PC-9 (cell line): Measurements from ENCODE around the gene GBX1. TPM values are rescaled to one million over a fixed set of nuclear protein-coding genes. Genes with fewer than 3 reads are reported as not detected.

Source experiments
- BruUV-seq: library from RNA; stranded (reverse); fragments of 400-500 nt; replicated peaks from 2 replicates; lab custom pipeline; 2021; lab: Mats Ljungman, UMichigan
- CTCF ChIA-PET: fragments of 300-600 bp; sonication (Branson Sonifier 250); formaldehyde crosslinking; loops from one replicate; lab custom pipeline; 2022; ENCODE audit warnings: antibody characterized with exemption; lab: Charles Lee
- POLR2A ChIA-PET: fragments of 300-600 bp; sonication (Branson Sonifier 250); formaldehyde crosslinking; loops from one replicate; lab custom pipeline; 2022; ENCODE audit warnings: antibody characterized with exemption; ENCODE audit not compliant: unreplicated experiment; lab: Charles Lee
- DNase-seq, 2 experiments: peaks; one replicate each; pipeline versions ENCODE4 v3.0.0 to v3.0.0-alpha.2; 2015 to 2022; ENCODE audit warnings: mixed read lengths in 1 of 2
- H2AFZ ChIP-seq: fragments of 200-600 bp; sonication (generic); 2 replicates; pipeline ENCODE4 v1.8.1; 2017; ENCODE audit warnings: antibody characterized with exemption
- H3F3A ChIP-seq: fragments of 200-600 bp; sonication (generic); 2 replicates; pipeline ENCODE4 v1.8.1; 2017; ENCODE audit warnings: antibody characterized with exemption, mild to moderate bottlenecking, low read depth; ENCODE audit not compliant: insufficient read depth
- H3K27ac ChIP-seq: fragments of 200-600 bp; sonication (generic); 2 replicates; pipeline ENCODE4 v1.6.1; 2016; ENCODE audit warnings: mixed run types
- H3K27me3 ChIP-seq: fragments of 200-600 bp; sonication (generic); 2 replicates; pipeline ENCODE4 v1.6.1; 2016; ENCODE audit warnings: low read depth, mixed run types; ENCODE audit not compliant: insufficient read depth
- H3K36me3 ChIP-seq: fragments of 200-600 bp; sonication (generic); 2 replicates; pipeline ENCODE4 v1.6.1; 2016; ENCODE audit warnings: low read depth, mixed run types
- H3K4me1 ChIP-seq: fragments of 200-600 bp; sonication (generic); replicated peaks from 2 replicates; pipeline ENCODE4 v1.6.1; 2016; ENCODE audit warnings: mixed run types; ENCODE audit not compliant: insufficient read depth
- H3K4me2 ChIP-seq: fragments of 200-600 bp; sonication (generic); 2 replicates; pipeline ENCODE4 v1.6.1; 2017; ENCODE audit warnings: mixed run types
- H3K4me3 ChIP-seq: fragments of 200-600 bp; sonication (generic); 2 replicates; pipeline ENCODE4 v1.6.1; 2016; ENCODE audit warnings: mixed run types
- H3K79me2 ChIP-seq: fragments of 200-600 bp; sonication (generic); 2 replicates; pipeline ENCODE4 v1.6.1; 2017; ENCODE audit warnings: low read depth, mixed run types
- H3K9me2 ChIP-seq: fragments of 200-600 bp; sonication (generic); 2 replicates; pipeline ENCODE4 v1.8.1; 2017; ENCODE audit warnings: mild to moderate bottlenecking; ENCODE audit not compliant: insufficient read depth
- H3K9me3 ChIP-seq: fragments of 200-600 bp; sonication (generic); 2 replicates; pipeline ENCODE4 v1.8.1; 2016; ENCODE audit warnings: low read depth; ENCODE audit not compliant: insufficient read depth
- H4K20me1 ChIP-seq: fragments of 200-600 bp; sonication (generic); 2 replicates; pipeline ENCODE4 v1.8.1; 2017; ENCODE audit not compliant: insufficient read depth
- CTCF ChIP-seq: fragments of 200-600 bp; sonication (generic); conservative IDR thresholded peaks from 2 replicates; pipeline ENCODE4 v1.6.1; 2017; ENCODE audit warnings: mixed run types, antibody characterized with exemption, mild to moderate bottlenecking, moderate library complexity
- EZH2 ChIP-seq: fragments of 200-600 bp; sonication (generic); IDR thresholded peaks from 2 replicates; pipeline ENCODE4 v1.8.0; 2017; ENCODE audit warnings: antibody characterized with exemption, low read depth
- intact Hi-C: fragments of 100-400 bp; cut with micrococcal nuclease; formaldehyde crosslinking; loops from one replicate; pipeline ENCODE4 v1.10.0; 2022; ENCODE audit not compliant: unreplicated experiment
- total RNA-seq: library from RNA; stranded (reverse); gene quantifications from 2 replicates; pipeline ENCODE4 v1.2.3, GENCODE V29; 2021

The GBX1 gene
- total RNA-seq, 1 experiment from 2014 or later, result not detected

DNA sequence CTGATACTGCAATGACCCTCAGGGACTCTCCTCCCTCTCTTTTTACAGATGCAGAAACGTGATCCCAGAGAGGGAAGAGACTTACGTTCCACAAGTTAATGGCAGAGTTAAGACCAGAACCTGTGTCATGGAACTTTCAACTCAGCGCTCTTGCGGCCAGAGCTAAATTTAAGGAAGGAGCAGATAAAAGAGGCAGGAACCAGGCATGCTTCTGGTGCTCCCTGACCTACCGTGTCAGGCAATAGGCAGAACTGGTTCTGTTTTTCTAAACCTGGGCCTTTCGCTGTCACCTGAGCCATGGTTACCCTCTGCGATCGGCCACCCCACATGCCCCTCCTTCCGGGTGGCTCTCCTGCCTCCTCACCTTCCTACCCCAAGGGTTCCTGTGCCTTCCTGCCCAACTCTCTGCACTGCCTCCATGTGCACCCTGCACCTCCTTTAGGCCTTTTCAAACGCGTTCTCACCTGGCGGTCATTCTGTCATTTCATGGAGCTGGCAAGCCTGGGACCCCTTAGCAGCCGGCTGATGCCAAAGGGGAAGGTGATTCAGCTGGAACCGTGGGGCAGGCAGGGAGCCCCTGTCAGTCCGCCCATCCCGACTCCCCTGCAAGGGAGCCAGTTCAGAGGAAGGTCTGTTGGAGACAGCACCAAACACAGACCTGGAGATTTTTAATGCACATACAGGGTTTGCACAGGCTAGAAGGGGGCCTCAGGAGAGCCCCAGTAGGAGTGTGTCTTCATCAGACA, 7.7 kb upstream of the GBX1 start:
- Histone ChIP-seq H3K9me3 (no peaks in the 10 kb centered on the region), H3K4me2 (no peak overlapping the region), H4K20me1 (no peaks in the 10 kb centered on the region; the same call in 1 of the 2 replicates), H3K27ac (no peak overlapping the region), H3K4me1 (no peaks in the 10 kb centered on the region), H3K36me3 (no peaks in the 10 kb centered on the region), H3F3A (no peaks in the 10 kb centered on the region), H2AFZ (no peak overlapping the region), H3K27me3 (peaks cover 67% of the 10 kb centered on the region), H3K9me2 (no peaks in the 10 kb centered on the region), H3K4me3 (no peak overlapping the region), H3K79me2 (no peaks in the 10 kb centered on the region)
- POLR2A ChIA-PET, result interaction anchor here (0.6 kb wide), 1 partner anchor 59 kb away, joined by 5 read pairs; no protein-coding TSS in a partner anchor
- TF ChIP-seq EZH2 (no peak), CTCF (no peak)
- BruUV-seq, result no TSS peak
- intact Hi-C loops, result loop anchor here (10.0 kb wide), 1 partner anchor 890 kb away; no protein-coding TSS in a partner anchor
- DNase-seq, result no peak
- CTCF ChIA-PET, result interaction anchor here (0.6 kb wide), 1 partner anchor 1525 kb away, joined by 3 read pairs; no protein-coding TSS in a partner anchor

DNA sequence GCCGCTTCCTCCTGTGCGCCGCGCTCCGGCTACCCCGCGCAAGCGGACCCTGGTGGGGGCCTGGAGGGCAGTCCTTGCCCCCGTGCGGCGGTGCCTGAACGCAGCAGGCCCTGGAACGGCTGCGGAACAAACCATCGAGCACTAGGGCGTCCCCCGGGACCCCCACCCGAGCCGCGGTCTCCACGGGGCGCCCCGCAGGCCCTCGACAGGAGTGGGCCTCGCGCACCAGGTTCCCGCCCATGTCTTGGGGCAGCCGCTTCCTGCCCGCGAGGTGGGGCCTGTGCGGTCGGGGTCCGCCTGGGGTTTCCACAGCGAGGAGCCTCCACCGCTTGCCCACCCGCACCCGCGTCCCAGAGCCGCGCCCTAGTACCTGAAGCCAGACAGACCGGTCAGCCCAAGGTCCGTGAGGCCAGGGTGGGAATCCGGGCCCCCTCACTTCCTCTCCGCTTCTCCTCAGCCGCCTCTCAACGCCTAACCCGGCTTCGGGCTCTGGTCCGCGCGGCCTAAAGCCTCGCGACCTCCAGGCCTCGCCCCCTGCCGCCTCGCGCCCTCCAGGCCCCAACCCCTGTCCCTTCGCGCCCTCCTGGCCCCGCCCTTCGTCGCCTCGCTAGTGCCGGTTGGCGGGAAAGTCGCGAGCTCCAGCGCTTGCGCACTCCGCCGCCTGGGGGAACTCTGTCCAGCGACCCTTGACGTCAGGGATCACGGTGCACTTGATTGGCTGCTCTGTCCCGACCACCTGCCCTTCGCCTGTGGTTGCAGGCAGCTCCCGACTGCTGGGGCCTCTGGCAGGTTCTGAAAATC, 7.0 kb upstream of the GBX1 start:
- intact Hi-C loops, result loop anchor here (5.0 to 10.0 kb wide), 5 partner anchors 68 to 890 kb away; partner anchors contain the start of gene ABCB8
- BruUV-seq, result no TSS peak

More for the DNA sequence above, 7.0 kb upstream of the GBX1 start:
- no peaks in the 10 kb centered on the region for H3K9me2 ChIP-seq
- no peak overlapping the region for H3K27ac ChIP-seq
- TF ChIP-seq CTCF, result no peak
- no peak for TF ChIP-seq EZH2
- H3K9me3 ChIP-seq, result no peaks in the 10 kb centered on the region
- no peak overlapping the region for H2AFZ ChIP-seq
- POLR2A ChIA-PET, result interaction anchor here (0.6 kb wide), 1 partner anchor 58 kb away, joined by 5 read pairs; no protein-coding TSS in a partner anchor
- CTCF ChIA-PET, result interaction anchor here (0.6 kb wide), 1 partner anchor 1524 kb away, joined by 3 read pairs; no protein-coding TSS in a partner anchor
- H4K20me1 ChIP-seq, result no peaks in the 10 kb centered on the region; the same call in 1 of the 2 replicates
- no peaks in the 10 kb centered on the region for H3F3A ChIP-seq
- no peaks in the 10 kb centered on the region for H3K36me3 ChIP-seq
- DNase-seq, result no peak
- H3K27me3 ChIP-seq, result peaks cover 67% of the 10 kb centered on the region
- H3K79me2 ChIP-seq, result no peaks in the 10 kb centered on the region
- H3K4me1 ChIP-seq, result no peaks in the 10 kb centered on the region
- H3K4me2 ChIP-seq, result no peak overlapping the region
- H3K4me3 ChIP-seq, result no peak overlapping the region
